ENCODE measurements around the gene C1orf94. TPM values are rescaled to one million over a fixed set of nuclear protein-coding genes. Genes with fewer than 3 reads are reported as not detected.

The C1orf94 gene
- total and polyA plus RNA-seq, 2 donors = 0.09 TPM; not detected in 1

DNA sequence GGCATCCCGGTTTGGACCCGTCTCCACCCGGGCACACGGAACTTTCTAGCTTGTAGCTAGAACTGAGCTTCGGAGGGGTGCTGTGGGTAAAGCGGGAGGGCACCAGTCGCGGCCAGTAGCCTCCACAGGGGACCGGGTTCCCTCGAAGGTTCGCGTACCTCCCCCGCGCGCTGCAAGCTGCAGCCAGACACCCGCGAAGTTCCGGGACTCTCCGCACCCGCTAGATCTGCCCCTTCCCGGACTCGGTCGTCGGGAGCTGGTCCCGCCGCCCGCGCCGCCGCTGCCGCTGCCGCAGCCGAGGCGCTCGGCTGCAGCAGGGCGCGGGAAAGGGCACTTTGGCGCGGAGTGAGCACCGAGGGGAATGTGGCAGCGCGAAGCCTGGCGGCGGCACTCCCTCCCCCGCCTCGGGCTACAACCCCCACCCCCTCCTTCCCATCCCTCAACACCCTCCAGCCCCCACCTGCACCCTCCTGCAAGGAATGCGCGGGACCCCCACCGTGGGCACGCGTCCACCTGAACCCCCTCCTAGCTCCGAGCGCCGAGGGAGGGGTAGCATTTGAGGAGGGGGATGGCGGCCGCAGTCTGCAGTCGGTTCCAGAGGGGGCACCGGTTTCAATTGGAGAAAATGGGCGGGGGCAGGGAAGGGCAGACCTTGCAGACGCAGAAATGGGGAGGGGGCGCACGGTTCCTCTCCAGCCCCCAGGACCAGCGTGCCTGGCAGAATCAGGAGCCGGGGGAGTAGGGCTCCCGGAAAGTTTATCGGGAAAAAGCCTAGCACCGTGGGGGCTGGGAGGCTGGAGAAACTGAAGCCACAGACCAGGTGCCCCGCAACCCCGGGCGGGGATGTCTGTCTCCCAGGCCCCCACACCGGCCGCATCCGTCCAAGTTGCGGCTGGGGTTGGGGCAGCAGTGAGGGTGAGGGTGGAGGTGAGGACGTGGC, 12.6 kb upstream of the C1orf94 start:
- WGBS = 2% methylated on average over 75 of the region's 75 CpGs
- Histone ChIP-seq H3K27ac (ENCODE audit: low read depth in 1 of 2, low read length in 1 of 2) (no peak overlapping the region), H3K36me3 (ENCODE audit: control insufficient read depth in 2 of 2, insufficient read depth in 2 of 2, low read length in 1 of 2) (no peaks in the 10 kb centered on the region), H3K4me3 (ENCODE audit: low read length in 2 of 2) (no peak overlapping the region), H3K4me1 (ENCODE audit: control insufficient read depth in 2 of 2, insufficient read depth in 2 of 2, low read length in 2 of 2) (no peaks in the 10 kb centered on the region), H3K9me3 (ENCODE audit: control insufficient read depth in 2 of 2, insufficient read depth in 1 of 2, low read length in 1 of 2) (no peaks in the 10 kb centered on the region), H3K27me3 (ENCODE audit: control insufficient read depth in 2 of 2, insufficient read depth in 1 of 2, low read length in 1 of 2) (peaks cover 60 to 86% of the 10 kb centered on the region in 2 donors)
- DNase-seq (ENCODE audit: low read depth in 6 of 9, low spot score in 9 of 9) = no peak

DNA sequence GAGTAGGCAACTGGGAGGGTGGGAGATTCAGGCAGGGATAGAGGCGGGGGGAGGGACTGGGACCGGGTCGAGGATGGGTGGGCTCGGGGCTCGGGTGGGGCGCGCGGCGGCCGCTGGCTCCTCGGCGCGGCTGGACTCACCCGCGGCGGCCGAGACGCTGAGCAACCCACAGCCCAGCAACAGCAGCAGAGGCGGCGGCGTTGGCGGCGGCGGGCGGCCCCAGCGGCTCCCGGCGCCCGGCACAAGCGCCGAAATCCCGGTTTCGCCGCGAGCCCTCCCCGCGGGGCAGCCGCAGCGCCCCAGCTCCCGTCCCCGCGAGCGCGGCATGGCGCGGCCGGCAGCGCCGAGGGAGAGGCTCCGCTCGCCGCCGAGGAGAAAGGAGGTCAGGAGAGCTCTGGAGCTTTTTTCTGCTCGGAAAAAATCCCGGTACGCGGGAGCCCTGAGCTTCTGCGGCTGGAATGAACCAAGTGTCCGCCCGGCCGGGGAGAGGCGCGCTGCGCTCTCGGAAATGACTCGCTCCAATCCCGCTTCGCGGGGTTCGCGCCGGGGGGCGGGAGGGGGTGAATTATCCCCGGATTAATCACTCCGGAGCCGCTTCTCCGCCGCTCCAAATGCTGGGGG, 11.8 kb upstream of the C1orf94 start, which contains the start of gene CSMD2:
Gene CSMD2, minus strand, starts transcription at position 460 of the 621 bp plus-strand sequence. Its CDS starts 133 bp downstream, at position 327.
- Histone ChIP-seq H3K9me3 (ENCODE audit: control insufficient read depth in 2 of 2, insufficient read depth in 1 of 2, low read length in 1 of 2) (no peaks in the 10 kb centered on the region), H3K27me3 (ENCODE audit: control insufficient read depth in 2 of 2, insufficient read depth in 1 of 2, low read length in 1 of 2) (peaks cover 60 to 89% of the 10 kb centered on the region in 2 donors), H3K4me3 (ENCODE audit: low read length in 2 of 2) (no peak within 1 kb of the TSS), H3K27ac (ENCODE audit: low read depth in 1 of 2, low read length in 1 of 2) (no peak within 1 kb of the TSS), H3K4me1 (ENCODE audit: control insufficient read depth in 2 of 2, insufficient read depth in 2 of 2, low read length in 2 of 2) (no peaks in the 10 kb centered on the region), H3K36me3 (ENCODE audit: control insufficient read depth in 2 of 2, insufficient read depth in 2 of 2, low read length in 1 of 2) (no peaks in the 10 kb centered on the region)
- WGBS = 2% methylated on average over 78 of the region's 78 CpGs
- DNase-seq (ENCODE audit: low read depth in 6 of 9, low spot score in 9 of 9) = no peak

DNA sequence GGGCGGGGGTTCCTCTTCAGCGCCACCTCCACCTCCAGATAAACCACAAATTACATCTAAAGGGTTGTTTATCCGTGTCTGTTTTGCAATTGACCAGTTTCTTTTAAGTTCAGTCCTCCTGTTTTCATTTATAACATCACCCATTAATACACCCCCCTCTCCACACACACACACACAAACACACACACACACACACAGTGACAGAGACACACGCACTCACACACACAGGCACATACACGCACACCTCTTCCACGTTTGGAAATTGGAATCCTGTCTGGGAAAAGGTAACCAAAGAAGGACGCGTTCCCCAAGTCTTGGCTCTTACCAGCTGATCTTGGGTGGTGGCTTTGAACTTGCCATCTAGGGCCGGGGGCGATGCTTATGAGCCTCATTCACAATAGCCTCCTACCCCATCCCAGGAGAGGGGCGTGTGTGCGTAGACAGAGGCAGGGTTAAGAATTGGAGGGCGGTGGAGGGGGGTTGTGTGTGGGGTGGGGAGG, 11.2 kb upstream of the C1orf94 start:
- Histone ChIP-seq H3K27me3 (ENCODE audit: control insufficient read depth in 2 of 2, insufficient read depth in 1 of 2, low read length in 1 of 2) (peaks cover 60 to 85% of the 10 kb centered on the region in 2 donors), H3K36me3 (ENCODE audit: control insufficient read depth in 2 of 2, insufficient read depth in 2 of 2, low read length in 1 of 2) (no peaks in the 10 kb centered on the region), H3K4me3 (ENCODE audit: low read length in 2 of 2) (no peak overlapping the region), H3K4me1 (ENCODE audit: control insufficient read depth in 2 of 2, insufficient read depth in 2 of 2, low read length in 2 of 2) (no peaks in the 10 kb centered on the region), H3K9me3 (ENCODE audit: control insufficient read depth in 2 of 2, insufficient read depth in 1 of 2, low read length in 1 of 2) (no peaks in the 10 kb centered on the region), H3K27ac (ENCODE audit: low read depth in 1 of 2, low read length in 1 of 2) (no peak overlapping the region)
- 8% methylated on average over 13 of the region's 13 CpGs for WGBS
- no peak for DNase-seq (ENCODE audit: low read depth in 6 of 9, low spot score in 9 of 9)

DNA sequence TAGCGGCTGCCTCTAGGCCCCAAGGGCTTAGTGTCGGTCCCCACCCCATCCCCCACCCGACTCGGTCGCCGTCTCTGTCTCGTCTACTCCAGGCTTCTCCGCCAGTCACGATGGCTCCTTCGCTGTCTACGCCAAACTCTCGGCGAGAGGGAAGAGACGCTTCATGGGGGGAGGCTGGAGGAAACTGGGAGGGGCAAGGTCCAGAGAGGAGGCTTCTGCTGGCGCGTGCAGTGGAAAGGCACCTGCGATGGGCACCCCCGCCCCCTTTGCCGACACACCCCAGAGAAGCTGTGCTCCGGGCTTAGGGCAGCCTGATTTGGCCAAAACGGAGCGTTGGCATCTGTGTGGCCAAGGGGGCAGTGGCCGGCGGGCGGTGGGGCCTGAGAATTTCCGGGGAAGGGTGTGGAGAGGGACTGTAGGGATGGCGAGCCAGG, 10.5 kb upstream of the C1orf94 start:
- no peak overlapping the region for H3K4me3 ChIP-seq (ENCODE audit: low read length in 2 of 2)
- no peak overlapping the region for H3K27ac ChIP-seq (ENCODE audit: low read depth in 1 of 2, low read length in 1 of 2)
- H3K36me3 ChIP-seq (ENCODE audit: control insufficient read depth in 2 of 2, insufficient read depth in 2 of 2, low read length in 1 of 2) = no peaks in the 10 kb centered on the region
- no peaks in the 10 kb centered on the region for H3K9me3 ChIP-seq (ENCODE audit: control insufficient read depth in 2 of 2, insufficient read depth in 1 of 2, low read length in 1 of 2)
- DNase-seq (ENCODE audit: low read depth in 6 of 9, low spot score in 9 of 9) = no peak
- H3K27me3 ChIP-seq (ENCODE audit: control insufficient read depth in 2 of 2, insufficient read depth in 1 of 2, low read length in 1 of 2) = peaks cover 57 to 82% of the 10 kb centered on the region in 2 donors
- no peaks in the 10 kb centered on the region for H3K4me1 ChIP-seq (ENCODE audit: control insufficient read depth in 2 of 2, insufficient read depth in 2 of 2, low read length in 2 of 2)
- WGBS = 10% methylated on average over 27 of the region's 27 CpGs

DNA sequence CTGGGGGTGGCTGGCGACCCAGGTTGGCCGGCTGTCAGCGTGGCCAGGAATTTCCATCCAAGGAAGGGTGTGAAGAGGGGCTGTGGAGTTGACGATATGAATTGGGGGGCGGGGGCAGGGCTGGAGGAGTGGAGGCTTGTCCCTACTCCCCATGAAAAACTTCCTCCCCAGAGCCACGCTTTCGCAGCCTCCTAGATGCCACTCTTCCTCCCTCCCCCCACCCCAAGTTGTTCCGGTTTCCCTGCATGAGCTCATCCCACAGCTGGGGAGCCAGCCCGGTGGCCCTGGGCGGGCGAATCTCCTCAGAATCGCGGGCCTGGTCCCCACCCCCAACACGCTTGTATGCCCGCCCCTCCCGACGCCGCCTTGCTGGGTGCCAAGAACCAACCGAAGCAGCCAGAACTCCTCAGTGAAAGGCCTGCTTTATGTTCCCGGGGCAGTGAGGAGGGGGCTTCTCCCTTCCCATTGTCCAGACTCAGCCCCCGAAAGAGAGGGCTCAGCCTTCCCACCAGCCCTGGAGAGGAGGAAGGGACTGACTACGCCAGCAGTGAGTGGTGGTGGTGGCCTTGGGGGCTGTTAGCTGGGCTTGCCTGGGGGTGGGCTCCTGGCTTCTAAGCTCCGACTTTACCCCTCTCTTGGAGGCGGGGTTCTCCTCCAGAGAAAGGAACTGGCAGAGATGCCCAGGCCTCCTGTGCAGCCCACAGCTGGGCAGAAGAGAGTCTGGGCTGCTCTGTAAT, 9.9 kb upstream of the C1orf94 start:
- 4% methylated on average over 24 of the region's 24 CpGs for WGBS
- H3K27me3 ChIP-seq (ENCODE audit: control insufficient read depth in 2 of 2, insufficient read depth in 1 of 2, low read length in 1 of 2) = peaks cover 52 to 76% of the 10 kb centered on the region in 2 donors
- DNase-seq (ENCODE audit: low read depth in 6 of 9, low spot score in 9 of 9) = no peak
- H3K36me3 ChIP-seq (ENCODE audit: control insufficient read depth in 2 of 2, insufficient read depth in 2 of 2, low read length in 1 of 2) = no peaks in the 10 kb centered on the region
- no peaks in the 10 kb centered on the region for H3K9me3 ChIP-seq (ENCODE audit: control insufficient read depth in 2 of 2, insufficient read depth in 1 of 2, low read length in 1 of 2)
- no peak overlapping the region for H3K4me3 ChIP-seq (ENCODE audit: low read length in 2 of 2)
- no peak overlapping the region for H3K27ac ChIP-seq (ENCODE audit: low read depth in 1 of 2, low read length in 1 of 2)
- H3K4me1 ChIP-seq (ENCODE audit: control insufficient read depth in 2 of 2, insufficient read depth in 2 of 2, low read length in 2 of 2) = no peaks in the 10 kb centered on the region

DNA sequence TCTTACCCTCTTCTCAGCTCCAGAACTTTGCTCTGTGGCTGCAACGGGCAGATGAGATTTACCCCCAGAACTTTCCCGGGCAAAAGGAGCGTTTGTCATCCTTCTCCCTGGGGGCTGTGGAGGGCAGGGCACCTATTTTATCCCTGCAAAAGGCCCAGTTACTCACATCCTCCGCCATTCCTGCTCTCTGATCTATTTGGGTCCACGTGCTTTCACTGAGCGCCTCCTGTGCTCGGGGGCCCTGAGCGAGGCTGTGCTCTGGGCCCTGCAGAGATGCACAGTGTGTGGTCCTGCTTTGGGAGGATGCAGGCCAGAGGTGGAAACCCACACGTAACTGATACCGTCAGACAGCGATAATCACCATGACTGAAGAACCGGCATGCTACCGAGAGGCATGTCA, 9.3 kb upstream of the C1orf94 start:
- H3K4me1 ChIP-seq (ENCODE audit: control insufficient read depth in 2 of 2, insufficient read depth in 2 of 2, low read length in 2 of 2) = no peaks in the 10 kb centered on the region
- no peaks in the 10 kb centered on the region for H3K9me3 ChIP-seq (ENCODE audit: control insufficient read depth in 2 of 2, insufficient read depth in 1 of 2, low read length in 1 of 2)
- H3K27me3 ChIP-seq (ENCODE audit: control insufficient read depth in 2 of 2, insufficient read depth in 1 of 2, low read length in 1 of 2) = peaks cover 48 to 70% of the 10 kb centered on the region in 2 donors
- 28% methylated on average over 13 of the region's 13 CpGs for WGBS
- H3K4me3 ChIP-seq (ENCODE audit: low read length in 2 of 2) = no peak overlapping the region
- H3K27ac ChIP-seq (ENCODE audit: low read depth in 1 of 2, low read length in 1 of 2) = no peak overlapping the region
- H3K36me3 ChIP-seq (ENCODE audit: control insufficient read depth in 2 of 2, insufficient read depth in 2 of 2, low read length in 1 of 2) = no peaks in the 10 kb centered on the region
- no peak for DNase-seq (ENCODE audit: low read depth in 6 of 9, low spot score in 9 of 9)

DNA sequence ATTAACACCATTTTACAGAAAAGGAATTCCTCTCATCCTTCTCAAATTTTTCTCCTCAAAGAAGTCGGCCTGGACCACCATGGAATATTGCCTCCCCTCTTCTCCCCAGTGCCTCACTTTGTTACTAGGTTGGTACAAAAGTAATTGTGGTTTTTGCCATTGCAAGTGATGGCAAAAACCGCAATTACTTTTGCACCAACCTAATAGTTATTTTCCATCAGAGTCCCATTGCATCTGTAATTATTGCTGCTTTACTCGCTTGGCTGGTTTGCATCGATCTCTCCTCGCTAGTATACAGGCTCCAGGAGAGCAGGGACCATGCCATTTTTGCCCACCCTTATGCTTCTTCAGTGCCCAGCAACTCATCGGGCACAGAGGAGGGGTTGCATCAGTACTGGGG, 963 bp upstream of the C1orf94 start:
- DNase-seq (ENCODE audit: low read depth in 6 of 9, low spot score in 9 of 9) = no peak
- peaks cover 0 to 2% of the 10 kb centered on the region in 2 donors for H3K9me3 ChIP-seq (ENCODE audit: control insufficient read depth in 2 of 2, insufficient read depth in 1 of 2, low read length in 1 of 2)
- no peak overlapping the region for H3K27ac ChIP-seq (ENCODE audit: low read depth in 1 of 2, low read length in 1 of 2)
- peaks cover 26 to 33% of the 10 kb centered on the region in 2 donors for H3K27me3 ChIP-seq (ENCODE audit: control insufficient read depth in 2 of 2, insufficient read depth in 1 of 2, low read length in 1 of 2)
- 94% methylated on average over 6 of the region's 6 CpGs for WGBS
- H3K4me1 ChIP-seq (ENCODE audit: control insufficient read depth in 2 of 2, insufficient read depth in 2 of 2, low read length in 2 of 2) = no peaks in the 10 kb centered on the region
- H3K4me3 ChIP-seq (ENCODE audit: low read length in 2 of 2) = no peak overlapping the region
- H3K36me3 ChIP-seq (ENCODE audit: control insufficient read depth in 2 of 2, insufficient read depth in 2 of 2, low read length in 1 of 2) = no peaks in the 10 kb centered on the region

DNA sequence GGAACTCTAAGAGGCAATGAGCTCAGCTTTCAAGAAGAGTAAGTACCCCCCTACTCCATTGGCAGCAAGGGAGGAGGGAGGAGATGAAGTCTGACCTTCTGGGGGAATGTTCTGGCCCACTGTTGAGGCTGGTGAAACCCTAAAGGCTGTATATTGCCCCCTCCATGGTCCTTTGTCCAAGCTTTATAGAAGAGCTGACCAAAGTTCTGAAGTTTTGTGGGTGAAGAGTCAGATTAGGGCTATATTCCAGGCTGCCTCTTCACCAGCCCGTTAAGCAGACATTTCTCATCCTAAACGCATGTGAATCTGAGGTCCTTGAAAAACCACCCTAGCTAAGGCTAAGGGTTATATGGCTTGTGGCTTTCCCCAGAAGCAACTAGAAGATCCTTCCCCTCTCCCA, 1.4 kb downstream of the C1orf94 start:
- H3K27me3 ChIP-seq (ENCODE audit: control insufficient read depth in 2 of 2, insufficient read depth in 1 of 2, low read length in 1 of 2) = peaks cover 26 to 33% of the 10 kb centered on the region in 2 donors
- 79% methylated on average over 2 of the region's 2 CpGs for WGBS
- peaks cover 0 to 2% of the 10 kb centered on the region in 2 donors for H3K9me3 ChIP-seq (ENCODE audit: control insufficient read depth in 2 of 2, insufficient read depth in 1 of 2, low read length in 1 of 2)
- DNase-seq (ENCODE audit: low read depth in 6 of 9, low spot score in 9 of 9) = no peak
- H3K4me3 ChIP-seq (ENCODE audit: low read length in 2 of 2) = no peak overlapping the region
- H3K36me3 ChIP-seq (ENCODE audit: control insufficient read depth in 2 of 2, insufficient read depth in 2 of 2, low read length in 1 of 2) = no peaks in the 10 kb centered on the region
- no peaks in the 10 kb centered on the region for H3K4me1 ChIP-seq (ENCODE audit: control insufficient read depth in 2 of 2, insufficient read depth in 2 of 2, low read length in 2 of 2)
- H3K27ac ChIP-seq (ENCODE audit: low read depth in 1 of 2, low read length in 1 of 2) = no peak overlapping the region
